Non-pigmented ciliary epithelial cell (primary cell): Measurements from ENCODE around the gene ARNT2.
A peak's percentile ranks its signal among the peaks of the same experiment; 100 is the strongest.

Experiments
- DNase-seq: peaks from one replicate; pipeline ENCODE4 v3.0.0-alpha.2; 2010; ENCODE audit warnings: low read depth

The ARNT2 gene

GRCh38 chr15:80594091-80594889 is 190.1 kb downstream of the ARNT2 start:
- DNase-seq, result no peak

GRCh38 chr15:80595396-80595795 is 191.2 kb downstream of the ARNT2 start:
- no peak for DNase-seq

- DNase-seq, result no peak
These were observed 192.4 kb downstream of the ARNT2 start for GRCh38 chr15:80596521-80596976.

- DNase-seq, result no peak
These were observed 192.9 kb downstream of the ARNT2 start for GRCh38 chr15:80597076-80597475.

GRCh38 chr15:80599359-80599758 is 195.2 kb downstream of the ARNT2 start:
- peak; percentile 55 for DNase-seq

GRCh38 chr15:80600626-80601025 is 196.4 kb downstream of the ARNT2 start:
- DNase-seq, result no peak

- no peak for DNase-seq
These were observed 197.1 kb downstream of the ARNT2 start for GRCh38 chr15:80601256-80601655.

- no peak for DNase-seq
These were observed 200.7 kb downstream of the ARNT2 start for GRCh38 chr15:80604583-80605575.

GRCh38 chr15:80605591-80606150 is 201.5 kb downstream of the ARNT2 start:
- DNase-seq, result no peak

GRCh38 chr15:80606511-80607071 is 202.4 kb downstream of the ARNT2 start:
- DNase-seq, result no peak

GRCh38 chr15:80607287-80607980 is 203.3 kb downstream of the ARNT2 start:
- no peak for DNase-seq

- no peak for DNase-seq
These were observed 204.5 kb downstream of the ARNT2 start for GRCh38 chr15:80608688-80609087.

- DNase-seq, result no peak
These were observed 204.9 kb downstream of the ARNT2 start for GRCh38 chr15:80609091-80609490.

- no peak for DNase-seq
These were observed 205.3 kb downstream of the ARNT2 start for GRCh38 chr15:80609512-80609946.

GRCh38 chr15:80611543-80612080 is 207.4 kb downstream of the ARNT2 start:
- DNase-seq, result no peak

GRCh38 chr15:80612118-80612823 is 208.1 kb downstream of the ARNT2 start:
- DNase-seq, result no peak

- no peak for DNase-seq
These were observed 209.7 kb downstream of the ARNT2 start for GRCh38 chr15:80613762-80614365.

- DNase-seq, result no peak
These were observed 210.7 kb downstream of the ARNT2 start for GRCh38 chr15:80614711-80615360.

- DNase-seq, result no peak
These were observed 211.2 kb downstream of the ARNT2 start for GRCh38 chr15:80615361-80615736.
